H9 (cell line): Measurements from ENCODE around the gene CHN2. TPM values are rescaled to one million over a fixed set of nuclear protein-coding genes. Genes with fewer than 3 reads are reported as not detected.

ENCODE experiments used
- DNase-seq: peaks from one replicate; pipeline ENCODE4 v3.0.0-alpha.2; 2017
- H2AFZ ChIP-seq: one replicate; pipeline ENCODE4 v1.6.1; 2013; ENCODE audit warnings: mild to moderate bottlenecking, low read length, control low read depth, moderate library complexity
- H2AK5ac ChIP-seq: 2 replicates; pipeline ENCODE4 v1.6.1; 2013; ENCODE audit warnings: low read length, control low read depth, mixed read lengths; ENCODE audit not compliant: insufficient read length
- H2BK120ac ChIP-seq: one replicate; pipeline ENCODE4 v1.6.1; 2013; ENCODE audit warnings: low read depth, mild to moderate bottlenecking, low read length, control low read depth, inconsistent platforms; ENCODE audit not compliant: poor library complexity, severe bottlenecking
- H2BK12ac ChIP-seq: 2 replicates; pipeline ENCODE4 v1.6.1; 2013; ENCODE audit warnings: low read length, control low read depth, mixed read lengths, low read depth; ENCODE audit not compliant: insufficient read length
- H2BK15ac ChIP-seq: 2 replicates; pipeline ENCODE4 v1.6.1; 2013; ENCODE audit warnings: low read depth, low read length, control low read depth
- H2BK20ac ChIP-seq: one replicate; pipeline ENCODE4 v1.6.1; 2013; ENCODE audit warnings: low read depth, mild to moderate bottlenecking, low read length, control low read depth, inconsistent platforms; ENCODE audit not compliant: poor library complexity, severe bottlenecking
- H2BK5ac ChIP-seq: 2 replicates; pipeline ENCODE4 v1.6.1; 2013; ENCODE audit warnings: low read length, control low read depth, mixed read lengths; ENCODE audit not compliant: insufficient read length
- H3K14ac ChIP-seq: 2 replicates; pipeline ENCODE4 v1.6.1; 2013; ENCODE audit warnings: low read length, control low read depth; ENCODE audit not compliant: insufficient read depth
- H3K18ac ChIP-seq: 2 replicates; pipeline ENCODE4 v1.6.1; 2013; ENCODE audit warnings: low read depth, mild to moderate bottlenecking, mixed read lengths, low read length, control low read depth; ENCODE audit not compliant: insufficient read length
- H3K23ac ChIP-seq: 2 replicates; pipeline ENCODE4 v1.6.1; 2013; ENCODE audit warnings: low read length, control low read depth, mixed read lengths, low read depth; ENCODE audit not compliant: insufficient read length
- H3K23me2 ChIP-seq: 2 replicates; pipeline ENCODE4 v1.6.1; 2013; ENCODE audit warnings: low read depth, mild to moderate bottlenecking, mixed read lengths, low read length, control low read depth; ENCODE audit not compliant: insufficient read length, poor library complexity, severe bottlenecking
- H3K27ac ChIP-seq: 2 replicates; pipeline ENCODE4 v1.5.1; 2013; ENCODE audit warnings: low read length, control low read depth, mixed read lengths, low read depth; ENCODE audit not compliant: insufficient read length
- H3K27me3 ChIP-seq: 2 replicates; pipeline ENCODE4 v1.6.1; 2013; ENCODE audit warnings: low read length, control low read depth, inconsistent platforms; ENCODE audit not compliant: insufficient read depth
- H3K4ac ChIP-seq: 2 replicates; pipeline ENCODE4 v1.6.1; 2013; ENCODE audit warnings: low read depth, mild to moderate bottlenecking, control low read depth, inconsistent platforms, low read length, moderate library complexity
- H3K4me1 ChIP-seq: 2 replicates; pipeline ENCODE4 v1.6.1; 2013; ENCODE audit warnings: low read length, control low read depth, inconsistent platforms; ENCODE audit not compliant: insufficient read depth
- H3K4me2 ChIP-seq: 2 replicates; pipeline ENCODE4 v1.6.1; 2013; ENCODE audit warnings: low read length, control low read depth, mixed read lengths; ENCODE audit not compliant: insufficient read length, insufficient read depth
- H3K56ac ChIP-seq: 2 replicates; pipeline ENCODE4 v1.6.1; 2013; ENCODE audit warnings: low read depth, mild to moderate bottlenecking, mixed read lengths, low read length, control low read depth; ENCODE audit not compliant: insufficient read length
- H3K79me1 ChIP-seq: 2 replicates; pipeline ENCODE4 v1.6.1; 2013; ENCODE audit warnings: low read depth, mild to moderate bottlenecking, moderate library complexity, low read length, control low read depth, inconsistent platforms; ENCODE audit not compliant: insufficient read depth, poor library complexity, severe bottlenecking
- H3K79me2 ChIP-seq: 2 replicates; pipeline ENCODE4 v1.6.1; 2013; ENCODE audit warnings: low read length, control low read depth, inconsistent platforms; ENCODE audit not compliant: insufficient read depth
- H3K9ac ChIP-seq: 2 replicates; pipeline ENCODE4 v1.6.1; 2013; ENCODE audit warnings: low read length, control low read depth, mixed read lengths; ENCODE audit not compliant: insufficient read length; ENCODE audit errors: extremely low read depth
- H3K9me3 ChIP-seq: one replicate; pipeline ENCODE4 v1.6.1; 2013; ENCODE audit warnings: low read depth, low read length, inconsistent platforms; ENCODE audit not compliant: control insufficient read depth
- H3T11ph ChIP-seq: one replicate; pipeline ENCODE4 v1.6.1; 2013; ENCODE audit warnings: mild to moderate bottlenecking, low read length, control low read depth, inconsistent platforms
- H4K20me1 ChIP-seq: one replicate; pipeline ENCODE4 v1.6.1; 2013; ENCODE audit not compliant: control insufficient read depth, insufficient read length, insufficient read depth
- H4K5ac ChIP-seq: 2 replicates; pipeline ENCODE4 v1.6.1; 2013; ENCODE audit warnings: low read depth, mild to moderate bottlenecking, mixed read lengths, low read length, control low read depth; ENCODE audit not compliant: insufficient read length
- H4K8ac ChIP-seq: replicated peaks from 2 replicates; pipeline ENCODE4 v1.6.1; 2013; ENCODE audit warnings: low read length, control low read depth, mixed read lengths, low read depth; ENCODE audit not compliant: insufficient read length
- H4K91ac ChIP-seq: 2 replicates; pipeline ENCODE4 v1.6.1; 2013; ENCODE audit warnings: low read depth, mild to moderate bottlenecking, moderate library complexity, mixed read lengths, low read length, control low read depth; ENCODE audit not compliant: insufficient read length
- H3K27ac Mint-ChIP-seq, 3 experiments: 2 replicates in 2 of 3; 3 replicates in 1 of 3; pipeline ENCODE4 v1.8.0; 2020 to 2021; ENCODE audit warnings: mixed read lengths in 3 of 3, mild to moderate bottlenecking in 1 of 3, moderate library complexity in 1 of 3
- H3K27me3 Mint-ChIP-seq: 2 replicates; pipeline ENCODE4 v1.8.0; 2021; ENCODE audit warnings: low read depth, mild to moderate bottlenecking, moderate library complexity, mixed read lengths
- H3K36me3 Mint-ChIP-seq, 3 experiments: 2 replicates in 2 of 3; 3 replicates in 1 of 3; pipeline ENCODE4 v1.8.0; 2020 to 2021; ENCODE audit warnings: low read depth in 3 of 3, mixed read lengths in 3 of 3; ENCODE audit not compliant: insufficient read depth in 1 of 3
- H3K4me1 Mint-ChIP-seq, 2 experiments: 2 replicates each; pipeline ENCODE4 v1.8.0; 2020; ENCODE audit warnings: mixed read lengths in 2 of 2
- H3K4me3 Mint-ChIP-seq, 2 experiments: 2 replicates in 1 of 2; 3 replicates in 1 of 2; pipeline ENCODE4 v1.8.0; 2020 to 2021; ENCODE audit warnings: mild to moderate bottlenecking in 2 of 2, mixed read lengths in 2 of 2, moderate library complexity in 1 of 2
- H3K9me3 Mint-ChIP-seq, 2 experiments: 2 replicates in 1 of 2; 3 replicates in 1 of 2; pipeline ENCODE4 v1.8.0; 2020; ENCODE audit warnings: mild to moderate bottlenecking in 2 of 2, mixed read lengths in 2 of 2, moderate library complexity in 1 of 2
- WGBS: extraction: QIAGEN DNeasy Blood & Tissue Kit; methylation state at CpG from one replicate; pipeline ENCODE4 v1.1.7; 2013; ENCODE audit warnings: missing lambda C conversion rate, low lambda C conversion rate, mixed read lengths; ENCODE audit not compliant: insufficient read length; ENCODE audit errors: extremely low coverage; 5-methylcytosine and 5-hydroxymethylcytosine counted together
- total RNA-seq: library from RNA; stranded (reverse); gene quantifications from 2 replicates; pipeline ENCODE4 v1.2.1, GENCODE V29; 2021
- TF ChIP-seq, protein P1 (sequence below): fragments of 200-600 bp; sonication (generic); conservative IDR thresholded peaks from 3 replicates; pipeline ENCODE4 v1.8.0; 2021; ENCODE audit warnings: antibody characterized with exemption, mild to moderate bottlenecking

The CHN2 gene
- total RNA-seq, 1 experiment from 2014 or later, result 3.3 TPM

DNA sequence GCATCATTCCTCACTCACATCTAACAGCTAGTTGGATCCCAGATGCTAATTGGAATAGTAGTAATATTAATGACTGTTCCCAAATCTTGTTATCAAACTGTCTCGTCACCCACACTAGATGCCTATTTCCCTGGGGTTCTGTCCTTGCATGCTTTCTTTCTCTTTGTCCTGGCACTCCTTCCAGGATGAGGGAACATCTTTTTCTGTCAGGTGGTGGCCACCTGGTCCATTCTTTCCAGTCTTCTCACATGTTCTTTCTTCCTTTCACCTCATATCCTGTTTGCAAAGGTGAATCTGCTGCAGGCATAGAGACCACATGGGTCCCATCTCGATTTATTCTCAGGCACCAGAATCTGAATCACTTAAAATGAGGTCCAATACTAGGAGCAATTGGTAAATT is 126.0 kb downstream of the CHN2 start:
- Mint-ChIP-seq H3K27ac (no peak overlapping the region), H3K9me3 (no peaks in the 10 kb centered on the region), H3K4me1 (peaks cover 36 to 37% of the 10 kb centered on the region in 2 experiments), H3K27me3 (no peaks in the 10 kb centered on the region), H3K36me3 (no peaks in the 10 kb centered on the region), H3K4me3 (no peak overlapping the region)
- H3K4me1 ChIP-seq, result peaks cover 12% of the 10 kb centered on the region; the same call in 1 of the 2 replicates
- H3K56ac ChIP-seq, result no peak overlapping the region
- no peak overlapping the region for H3K9ac ChIP-seq
- H4K8ac ChIP-seq, result no peak overlapping the region
- no peaks in the 10 kb centered on the region for H4K20me1 ChIP-seq
- TF ChIP-seq, protein P1, sequence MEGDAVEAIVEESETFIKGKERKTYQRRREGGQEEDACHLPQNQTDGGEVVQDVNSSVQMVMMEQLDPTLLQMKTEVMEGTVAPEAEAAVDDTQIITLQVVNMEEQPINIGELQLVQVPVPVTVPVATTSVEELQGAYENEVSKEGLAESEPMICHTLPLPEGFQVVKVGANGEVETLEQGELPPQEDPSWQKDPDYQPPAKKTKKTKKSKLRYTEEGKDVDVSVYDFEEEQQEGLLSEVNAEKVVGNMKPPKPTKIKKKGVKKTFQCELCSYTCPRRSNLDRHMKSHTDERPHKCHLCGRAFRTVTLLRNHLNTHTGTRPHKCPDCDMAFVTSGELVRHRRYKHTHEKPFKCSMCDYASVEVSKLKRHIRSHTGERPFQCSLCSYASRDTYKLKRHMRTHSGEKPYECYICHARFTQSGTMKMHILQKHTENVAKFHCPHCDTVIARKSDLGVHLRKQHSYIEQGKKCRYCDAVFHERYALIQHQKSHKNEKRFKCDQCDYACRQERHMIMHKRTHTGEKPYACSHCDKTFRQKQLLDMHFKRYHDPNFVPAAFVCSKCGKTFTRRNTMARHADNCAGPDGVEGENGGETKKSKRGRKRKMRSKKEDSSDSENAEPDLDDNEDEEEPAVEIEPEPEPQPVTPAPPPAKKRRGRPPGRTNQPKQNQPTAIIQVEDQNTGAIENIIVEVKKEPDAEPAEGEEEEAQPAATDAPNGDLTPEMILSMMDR, result no peak
- H4K5ac ChIP-seq, result no peak overlapping the region
- H3K4me2 ChIP-seq, result no peak overlapping the region
- DNase-seq, result no peak
- no peak overlapping the region for H2BK15ac ChIP-seq
- H3K79me2 ChIP-seq, result no peaks in the 10 kb centered on the region
- no peaks in the 10 kb centered on the region for H3K79me1 ChIP-seq
- H2BK12ac ChIP-seq, result no peak overlapping the region
- H3K23ac ChIP-seq, result no peak overlapping the region
- H2AK5ac ChIP-seq, result no peak overlapping the region
- no peak overlapping the region for H3K14ac ChIP-seq
- no peak overlapping the region for H2BK20ac ChIP-seq
- WGBS, result no CpG with 5 or more reads among the region's 2 CpGs
- H3K18ac ChIP-seq, result no peak overlapping the region
- H3K27me3 ChIP-seq, result no peaks in the 10 kb centered on the region
- no peak overlapping the region for H3K27ac ChIP-seq
- no peaks in the 10 kb centered on the region for H3K23me2 ChIP-seq
- H2AFZ ChIP-seq, result no peak overlapping the region
- no peak overlapping the region for H3K4ac ChIP-seq
- no peak overlapping the region for H2BK120ac ChIP-seq
- H2BK5ac ChIP-seq, result no peak overlapping the region
- H4K91ac ChIP-seq, result no peak overlapping the region
- H3K9me3 ChIP-seq, result no peaks in the 10 kb centered on the region
- no peak overlapping the region for H3T11ph ChIP-seq
